ENCODE results near the gene ZFX. TPM values are rescaled to one million over a fixed set of nuclear protein-coding genes. Genes with fewer than 3 reads are reported as not detected.

The ZFX gene
- total and polyA plus RNA-seq, 10 of the 15 experiments (the other 5 are each of a cell fraction or from before 2014, with no cell fraction given): 6.8 to 40.9 (median 24.6) TPM

DNA sequence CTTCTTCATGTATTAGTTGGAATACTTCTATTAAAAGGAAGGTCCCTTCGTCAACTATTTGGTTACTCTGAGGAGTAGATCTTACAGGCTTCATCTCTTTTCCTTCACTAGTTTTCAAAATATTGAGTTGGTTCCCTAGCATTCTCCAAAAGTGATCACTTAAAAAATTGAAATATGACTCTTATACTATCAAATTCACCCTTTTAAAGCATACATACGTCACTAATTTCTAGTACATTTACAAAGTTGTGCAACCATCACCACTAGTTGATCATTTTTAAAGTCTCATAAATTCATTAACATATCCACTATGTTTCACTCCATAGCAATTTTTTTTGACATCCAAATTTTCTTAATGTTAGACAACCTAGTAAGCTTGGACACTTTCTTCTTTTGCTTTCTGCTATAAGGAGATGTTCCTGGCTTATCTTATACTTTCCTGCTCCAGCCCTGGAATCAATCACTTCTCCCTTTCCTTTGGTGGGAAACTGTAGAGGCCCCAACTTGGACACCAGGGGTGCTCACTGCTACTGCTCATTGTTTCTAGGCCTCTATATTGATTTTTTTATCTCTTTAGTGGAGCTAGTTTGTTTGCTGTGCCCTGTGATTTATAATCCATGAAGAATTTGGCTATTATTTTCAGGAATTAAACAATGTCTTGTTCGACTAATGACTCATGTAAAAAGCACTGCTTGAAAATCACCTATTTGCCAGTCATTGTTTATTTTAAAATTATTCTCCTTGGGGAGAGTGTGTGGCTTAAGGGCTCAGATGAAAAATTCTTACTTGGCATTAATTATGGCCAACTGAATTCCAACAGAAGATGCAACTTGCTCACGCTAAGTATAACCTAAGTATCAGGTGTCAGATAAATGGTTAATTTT is 4.0 kb upstream of the ZFX start:
- Histone ChIP-seq H2AFZ (ENCODE audit: control insufficient read depth, low read depth, low read length) (no peak overlapping the region), H3K27me3 (replicated peaks in 1 of 2; ENCODE audit: control insufficient read depth in 2 of 2, insufficient read depth in 2 of 2, low read length in 1 of 2) (no peaks in the 10 kb centered on the region), H3K27ac (ENCODE audit: control insufficient read depth, insufficient read depth) (no peak overlapping the region), H3K4me2 (ENCODE audit: control insufficient read depth, insufficient read depth) (no peak overlapping the region), H3K4me1 (ENCODE audit: control insufficient read depth, insufficient read depth, low read length) (peaks cover 14% of the 10 kb centered on the region), H3K4me3 (no peak overlapping the region), H3K36me3 (ENCODE audit: control insufficient read depth in 2 of 2, insufficient read depth in 2 of 2, low read length in 1 of 2) (no peaks in the 10 kb centered on the region), H3K9ac (ENCODE audit: control insufficient read depth, insufficient read depth, low read length) (no peak overlapping the region), H3K79me2 (ENCODE audit: control insufficient read depth, insufficient read depth, low read length) (peaks cover 9% of the 10 kb centered on the region), H4K20me1 (ENCODE audit: control insufficient read depth, insufficient read depth) (no peaks in the 10 kb centered on the region), H3K9me3 (replicated peaks; ENCODE audit: control insufficient read depth, insufficient read depth, low read length) (no peaks in the 10 kb centered on the region)
- intact Hi-C loops (cut with micrococcal nuclease; ENCODE audit: unreplicated experiment) (no loop called here), in situ Hi-C loops (cut with MboI) (loop anchor here (5.0 kb wide), 1 partner anchor 68 kb away; no protein-coding TSS in a partner anchor)
- FAIRE-seq: no peak
- ChIA-PET RAD21 (ENCODE audit: unreplicated experiment) (no interaction called here), CTCF (no interaction called here), SMC1A (ENCODE audit: uncharacterized antibody, unreplicated experiment) (interaction anchor here (0.7 to 1.0 kb wide), 2 partner anchors 21 to 97 kb away, joined by 3 read pairs; no protein-coding TSS in a partner anchor), POLR2A (no interaction called here)
- DNase-seq (ENCODE audit: low read depth, low spot score): no peak
- no TSS peak for BruUV-seq (replicated peaks)
- ATAC-seq: no peak
- WGBS (ENCODE audit: insufficient coverage, insufficient replicate concordance, low lambda C conversion rate, missing lambda C conversion rate): 88% methylated on average over 4 of the region's 4 CpGs
- TF ChIP-seq, protein P1, sequence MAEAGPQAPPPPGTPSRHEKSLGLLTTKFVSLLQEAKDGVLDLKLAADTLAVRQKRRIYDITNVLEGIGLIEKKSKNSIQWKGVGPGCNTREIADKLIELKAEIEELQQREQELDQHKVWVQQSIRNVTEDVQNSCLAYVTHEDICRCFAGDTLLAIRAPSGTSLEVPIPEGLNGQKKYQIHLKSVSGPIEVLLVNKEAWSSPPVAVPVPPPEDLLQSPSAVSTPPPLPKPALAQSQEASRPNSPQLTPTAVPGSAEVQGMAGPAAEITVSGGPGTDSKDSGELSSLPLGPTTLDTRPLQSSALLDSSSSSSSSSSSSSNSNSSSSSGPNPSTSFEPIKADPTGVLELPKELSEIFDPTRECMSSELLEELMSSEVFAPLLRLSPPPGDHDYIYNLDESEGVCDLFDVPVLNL (IDR thresholded peaks at IDR 0.05; ENCODE audit: low read depth, low read length): no peak
- TF ChIP-seq, protein P2, sequence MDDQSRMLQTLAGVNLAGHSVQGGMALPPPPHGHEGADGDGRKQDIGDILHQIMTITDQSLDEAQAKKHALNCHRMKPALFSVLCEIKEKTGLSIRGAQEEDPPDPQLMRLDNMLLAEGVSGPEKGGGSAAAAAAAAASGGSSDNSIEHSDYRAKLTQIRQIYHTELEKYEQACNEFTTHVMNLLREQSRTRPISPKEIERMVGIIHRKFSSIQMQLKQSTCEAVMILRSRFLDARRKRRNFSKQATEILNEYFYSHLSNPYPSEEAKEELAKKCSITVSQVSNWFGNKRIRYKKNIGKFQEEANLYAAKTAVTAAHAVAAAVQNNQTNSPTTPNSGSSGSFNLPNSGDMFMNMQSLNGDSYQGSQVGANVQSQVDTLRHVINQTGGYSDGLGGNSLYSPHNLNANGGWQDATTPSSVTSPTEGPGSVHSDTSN (IDR thresholded peaks at IDR 0.05; ENCODE audit: insufficient replicate concordance, low read depth, low read length): no peak
- TF ChIP-seq, protein P3, sequence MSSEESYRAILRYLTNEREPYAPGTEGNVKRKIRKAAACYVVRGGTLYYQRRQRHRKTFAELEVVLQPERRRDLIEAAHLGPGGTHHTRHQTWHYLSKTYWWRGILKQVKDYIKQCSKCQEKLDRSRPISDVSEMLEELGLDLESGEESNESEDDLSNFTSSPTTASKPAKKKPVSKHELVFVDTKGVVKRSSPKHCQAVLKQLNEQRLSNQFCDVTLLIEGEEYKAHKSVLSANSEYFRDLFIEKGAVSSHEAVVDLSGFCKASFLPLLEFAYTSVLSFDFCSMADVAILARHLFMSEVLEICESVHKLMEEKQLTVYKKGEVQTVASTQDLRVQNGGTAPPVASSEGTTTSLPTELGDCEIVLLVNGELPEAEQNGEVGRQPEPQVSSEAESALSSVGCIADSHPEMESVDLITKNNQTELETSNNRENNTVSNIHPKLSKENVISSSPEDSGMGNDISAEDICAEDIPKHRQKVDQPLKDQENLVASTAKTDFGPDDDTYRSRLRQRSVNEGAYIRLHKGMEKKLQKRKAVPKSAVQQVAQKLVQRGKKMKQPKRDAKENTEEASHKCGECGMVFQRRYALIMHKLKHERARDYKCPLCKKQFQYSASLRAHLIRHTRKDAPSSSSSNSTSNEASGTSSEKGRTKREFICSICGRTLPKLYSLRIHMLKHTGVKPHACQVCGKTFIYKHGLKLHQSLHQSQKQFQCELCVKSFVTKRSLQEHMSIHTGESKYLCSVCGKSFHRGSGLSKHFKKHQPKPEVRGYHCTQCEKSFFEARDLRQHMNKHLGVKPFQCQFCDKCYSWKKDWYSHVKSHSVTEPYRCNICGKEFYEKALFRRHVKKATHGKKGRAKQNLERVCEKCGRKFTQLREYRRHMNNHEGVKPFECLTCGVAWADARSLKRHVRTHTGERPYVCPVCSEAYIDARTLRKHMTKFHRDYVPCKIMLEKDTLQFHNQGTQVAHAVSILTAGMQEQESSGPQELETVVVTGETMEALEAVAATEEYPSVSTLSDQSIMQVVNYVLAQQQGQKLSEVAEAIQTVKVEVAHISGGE (CRISPR knock-in tag; IDR thresholded peaks at IDR 0.05): no peak
- no peak for TF ChIP-seq MEF2A (IDR thresholded peaks at IDR 0.05; ENCODE audit: insufficient read depth, low read depth, low read length)
- TF ChIP-seq SP1 (IDR thresholded peaks at IDR 0.05; ENCODE audit: low read depth, low read length): no peak
- TF ChIP-seq SKIL (IDR thresholded peaks at IDR 0.05; ENCODE audit: low read depth, poor library complexity, severe bottlenecking): no peak
- no peak for TF ChIP-seq RB1 (IDR thresholded peaks at IDR 0.05; ENCODE audit: borderline replicate concordance)
- TF ChIP-seq NR2C1 (IDR thresholded peaks at IDR 0.05): no peak
- no peak for TF ChIP-seq CREB1 (IDR thresholded peaks at IDR 0.05; ENCODE audit: low read depth)
- no peak for TF ChIP-seq USF1 (IDR thresholded peaks at IDR 0.05; ENCODE audit: borderline replicate concordance, extremely low read length, insufficient read depth, low read depth, low read length)
- TF ChIP-seq, protein P4, sequence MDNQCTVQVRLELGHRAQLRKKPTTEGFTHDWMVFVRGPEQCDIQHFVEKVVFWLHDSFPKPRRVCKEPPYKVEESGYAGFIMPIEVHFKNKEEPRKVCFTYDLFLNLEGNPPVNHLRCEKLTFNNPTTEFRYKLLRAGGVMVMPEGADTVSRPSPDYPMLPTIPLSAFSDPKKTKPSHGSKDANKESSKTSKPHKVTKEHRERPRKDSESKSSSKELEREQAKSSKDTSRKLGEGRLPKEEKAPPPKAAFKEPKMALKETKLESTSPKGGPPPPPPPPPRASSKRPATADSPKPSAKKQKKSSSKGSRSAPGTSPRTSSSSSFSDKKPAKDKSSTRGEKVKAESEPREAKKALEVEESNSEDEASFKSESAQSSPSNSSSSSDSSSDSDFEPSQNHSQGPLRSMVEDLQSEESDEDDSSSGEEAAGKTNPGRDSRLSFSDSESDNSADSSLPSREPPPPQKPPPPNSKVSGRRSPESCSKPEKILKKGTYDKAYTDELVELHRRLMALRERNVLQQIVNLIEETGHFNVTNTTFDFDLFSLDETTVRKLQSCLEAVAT (IDR thresholded peaks at IDR 0.05): no peak
